Ecto neural progenitor cell (in vitro differentiated cells): ENCODE results near the gene VEGFA.

ENCODE experiments used
- DNase-seq: peaks from one replicate; pipeline ENCODE4 v3.0.0-alpha.2; 2018; ENCODE audit warnings: low spot score

The VEGFA gene

DNA sequence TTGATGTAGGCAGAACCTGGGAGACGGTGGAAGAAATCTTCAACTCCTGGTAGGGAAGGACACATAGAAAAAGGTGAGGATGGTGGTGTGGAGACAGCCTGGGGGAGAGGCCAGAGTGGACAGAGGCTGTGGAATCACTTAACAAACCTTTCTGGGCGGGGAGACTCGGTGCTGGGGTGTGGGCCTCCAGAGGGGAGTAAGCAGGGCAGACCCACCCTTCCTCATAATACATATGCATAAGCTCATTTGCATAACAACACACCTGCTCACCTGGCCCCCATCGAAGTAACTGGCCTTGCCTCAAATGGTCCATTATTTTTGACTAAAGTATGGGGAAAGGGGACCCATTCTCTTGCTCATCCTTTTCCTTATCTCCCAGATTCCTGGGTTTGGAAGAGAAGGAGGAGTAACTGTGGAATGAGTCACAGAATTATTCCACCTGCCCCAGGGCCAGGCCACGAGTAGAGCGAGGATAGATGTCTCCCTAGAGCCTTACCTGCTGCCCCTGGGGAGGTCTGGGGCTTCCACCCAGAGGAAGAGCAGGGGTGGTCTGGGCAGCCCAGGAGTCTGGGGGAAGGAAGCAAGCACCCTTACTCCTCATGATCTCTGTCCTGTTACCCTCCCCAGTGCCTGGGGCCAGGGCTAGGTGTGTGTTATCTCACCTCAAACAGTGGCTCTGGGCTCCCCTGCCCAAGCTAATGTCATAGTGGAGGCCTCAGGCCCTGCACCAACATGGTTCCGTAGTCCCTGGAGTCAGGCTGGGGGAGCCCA lies 10.7 kb upstream of the VEGFA start:
- DNase-seq: no peak

DNA sequence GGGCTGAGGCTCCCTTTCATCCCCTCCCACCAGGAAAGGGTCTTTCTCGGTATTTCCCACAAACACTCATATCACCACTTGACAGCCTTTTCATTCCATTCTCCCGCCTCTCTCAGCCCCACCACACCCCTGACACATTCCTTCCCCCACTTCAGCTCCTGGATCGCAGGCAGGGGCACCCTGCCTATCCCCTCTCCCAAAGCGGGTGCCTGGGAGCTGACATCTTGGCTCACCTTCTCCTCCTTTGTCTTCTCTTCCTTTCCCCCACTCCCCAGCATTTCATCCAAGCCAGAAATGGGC lies 10.2 kb upstream of the VEGFA start:
- DNase-seq: no peak

DNA sequence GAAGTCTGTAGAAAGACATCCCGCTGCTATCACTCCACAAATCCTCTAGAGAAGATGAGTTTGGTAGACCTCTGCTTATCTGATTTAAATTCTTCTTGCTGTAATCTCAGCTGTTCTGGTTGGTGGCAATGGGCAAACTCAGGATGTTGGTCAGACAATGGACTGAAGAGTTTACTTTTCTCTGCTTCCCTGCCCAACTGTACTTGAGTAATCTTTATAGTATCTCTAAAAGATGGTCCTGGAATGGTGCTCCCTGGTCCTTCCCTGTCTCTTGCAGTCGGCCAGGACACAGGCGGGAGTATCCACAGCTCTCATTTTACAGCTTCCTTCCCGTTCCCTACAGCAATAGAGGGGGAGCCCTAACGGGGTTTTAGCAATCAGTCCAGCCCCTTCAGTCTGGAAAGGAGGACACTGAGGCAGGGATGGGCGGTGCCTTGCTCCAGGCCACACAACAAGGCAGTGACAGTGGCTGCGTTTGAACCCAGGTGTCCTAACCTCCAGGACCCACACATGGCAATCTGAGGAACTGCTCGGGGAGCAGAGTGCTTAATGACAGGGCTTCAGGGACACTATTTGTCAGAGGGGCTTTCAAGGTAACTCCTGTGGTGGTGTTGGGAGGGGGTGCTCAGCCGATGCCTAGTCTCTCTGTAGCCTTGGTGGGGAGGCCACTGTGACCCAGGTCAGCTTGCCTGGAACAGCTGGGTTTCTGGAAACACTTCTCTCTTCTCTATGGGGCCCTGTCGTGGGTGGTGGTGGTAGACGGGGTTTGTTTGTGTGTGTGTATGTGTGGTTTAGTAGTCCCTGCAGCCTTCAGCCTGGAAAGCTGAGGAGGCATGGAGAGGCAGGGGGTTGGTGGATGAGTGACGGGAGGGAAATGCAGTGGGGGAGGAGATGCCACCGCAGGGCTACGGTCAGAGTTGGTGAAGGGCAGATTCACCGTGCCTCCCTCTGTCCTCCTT lies 9.5 kb upstream of the VEGFA start:
- no peak for DNase-seq

DNA sequence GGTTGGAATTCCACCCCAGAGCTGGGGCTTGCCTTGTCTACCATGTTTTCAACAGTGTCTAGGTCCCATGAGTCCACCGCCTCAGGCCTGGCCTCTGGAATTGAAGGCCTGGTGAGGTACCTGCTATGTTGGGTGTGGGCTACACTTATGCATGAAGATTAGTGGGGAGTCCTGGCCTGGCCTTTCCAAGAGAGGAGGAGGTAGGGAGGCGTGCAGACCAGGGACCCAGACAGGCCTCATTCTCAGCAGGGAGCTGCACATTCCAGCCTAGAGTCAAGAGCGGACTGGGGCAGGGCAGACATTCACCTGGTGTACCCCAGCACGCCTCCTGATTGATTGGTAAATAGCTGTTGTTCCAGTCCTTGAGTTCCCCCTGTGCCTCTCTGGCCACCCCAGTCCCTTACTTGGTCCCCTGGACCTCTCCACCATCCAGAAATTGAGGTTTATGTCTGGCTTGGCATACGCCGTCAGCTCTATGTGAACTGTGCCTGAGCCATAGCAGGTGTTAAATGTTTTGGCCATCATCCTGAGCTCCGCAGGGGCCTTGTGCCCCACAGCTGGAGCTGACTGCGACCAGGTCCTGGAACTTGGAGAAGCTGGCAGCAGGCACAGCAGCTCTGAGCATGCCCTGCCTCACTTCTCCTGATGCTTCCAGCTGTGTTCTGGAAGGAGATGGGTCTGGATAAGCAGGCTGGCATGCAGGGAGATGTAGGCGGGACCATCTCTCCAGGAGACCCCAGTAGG lies 8.2 kb upstream of the VEGFA start:
- DNase-seq: no peak

DNA sequence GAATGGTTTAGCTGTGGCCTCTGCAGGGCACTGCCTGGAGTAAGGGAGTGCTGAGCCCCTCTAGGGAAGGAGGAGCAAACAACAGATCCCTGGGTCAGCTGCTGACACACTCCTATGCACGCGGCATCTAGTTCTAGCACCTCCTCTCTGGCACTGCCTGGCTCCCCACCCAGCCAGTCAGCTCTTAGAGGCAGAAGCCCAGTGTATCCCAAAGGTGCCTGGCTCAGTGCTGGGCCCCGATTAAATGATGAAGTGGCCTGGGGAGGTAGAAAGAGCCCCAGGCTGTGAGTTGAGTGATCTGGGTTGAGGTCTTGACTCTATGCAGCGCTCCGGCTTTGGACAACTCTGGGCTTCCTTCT lies 7.6 kb upstream of the VEGFA start:
- DNase-seq: no peak

DNA sequence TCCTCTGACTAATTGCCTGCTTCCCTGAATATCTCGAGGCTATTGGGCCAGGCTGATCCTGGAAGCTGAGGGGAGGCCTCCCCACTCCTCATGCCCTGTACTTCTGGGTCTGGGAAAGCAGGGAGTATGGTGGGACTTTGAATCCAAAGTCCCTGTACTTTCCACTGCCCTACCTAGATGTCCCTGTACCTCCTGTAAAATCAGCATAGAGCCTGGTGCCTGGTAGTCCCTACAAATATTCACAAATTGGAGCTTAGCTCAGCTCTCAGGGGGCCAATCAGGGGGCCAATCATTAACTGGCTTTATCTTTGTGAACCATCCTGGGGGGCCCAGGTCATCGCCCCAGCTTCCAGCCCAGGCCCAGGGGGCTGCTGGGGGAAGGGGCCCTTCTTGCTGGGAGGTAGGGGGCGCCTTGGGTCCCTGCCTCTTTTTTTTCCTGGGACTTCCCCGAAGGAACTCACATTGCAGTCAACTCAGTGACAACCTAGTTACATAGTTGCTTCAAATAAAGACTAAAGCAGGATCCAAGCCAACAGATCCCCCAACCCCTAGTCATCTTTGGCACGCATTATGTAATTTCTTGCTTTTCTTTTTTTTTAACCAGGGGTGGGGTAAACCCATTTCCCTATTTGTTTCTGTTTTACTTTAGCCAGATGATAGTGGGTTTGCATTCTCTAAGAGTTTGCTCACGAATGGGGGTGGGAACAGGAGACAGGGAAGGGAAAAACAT lies 6.9 kb upstream of the VEGFA start:
- DNase-seq: no peak

DNA sequence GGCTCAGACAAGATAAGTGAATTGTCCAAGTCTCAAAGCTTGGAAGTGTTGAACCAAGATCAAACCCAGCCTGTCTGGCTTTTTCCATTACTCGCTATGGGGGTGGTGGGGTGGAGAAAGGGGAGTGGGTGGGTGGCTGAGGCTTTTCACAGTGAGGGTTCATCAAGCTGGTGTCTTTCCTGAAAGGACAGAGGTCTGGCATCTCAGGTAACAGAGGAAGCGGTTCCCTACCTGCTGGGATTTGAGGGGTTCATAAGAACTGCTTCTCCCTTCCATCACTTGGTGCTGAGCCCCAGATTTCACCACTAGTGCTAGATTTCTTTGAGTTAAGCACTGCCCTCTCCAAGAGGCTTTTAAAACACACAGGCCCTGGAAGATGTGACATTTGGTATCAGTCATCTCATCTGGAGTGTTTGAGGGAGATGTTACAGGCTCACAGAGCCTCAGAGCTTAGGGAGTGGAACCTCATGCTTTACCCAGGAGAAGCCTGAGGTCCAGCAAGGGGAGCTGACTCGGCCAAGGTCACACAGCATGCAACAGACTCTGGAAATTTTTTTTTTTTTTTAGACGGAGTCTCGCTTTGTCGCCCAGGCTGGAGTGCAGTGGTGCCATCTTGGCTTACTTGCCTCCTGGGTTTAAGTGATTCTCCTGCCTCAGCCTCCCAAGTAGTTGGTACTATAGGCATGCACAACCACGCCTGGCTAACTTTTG lies 6.0 kb upstream of the VEGFA start:
- no peak for DNase-seq

DNA sequence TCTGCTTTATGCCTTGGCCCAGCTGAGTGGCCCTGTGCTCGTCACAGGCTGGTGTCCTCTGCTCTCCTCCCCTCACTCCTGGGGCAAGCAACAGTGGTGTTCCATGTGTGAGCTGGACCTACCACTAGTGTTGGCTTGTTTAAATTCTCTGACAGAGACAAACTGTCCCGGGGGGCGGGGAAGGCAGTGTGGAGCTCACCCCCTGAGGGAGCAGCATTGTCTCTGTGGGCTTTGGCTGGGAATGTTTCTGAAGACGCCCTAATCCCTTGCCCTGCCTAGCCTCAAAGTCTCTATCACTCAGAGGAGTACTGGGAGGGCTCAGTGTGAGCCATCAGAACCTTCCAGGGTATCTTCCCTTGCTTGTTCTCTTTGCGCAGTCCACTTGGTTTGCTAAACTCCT lies 5.2 kb upstream of the VEGFA start:
- peak; percentile 64 for DNase-seq

DNA sequence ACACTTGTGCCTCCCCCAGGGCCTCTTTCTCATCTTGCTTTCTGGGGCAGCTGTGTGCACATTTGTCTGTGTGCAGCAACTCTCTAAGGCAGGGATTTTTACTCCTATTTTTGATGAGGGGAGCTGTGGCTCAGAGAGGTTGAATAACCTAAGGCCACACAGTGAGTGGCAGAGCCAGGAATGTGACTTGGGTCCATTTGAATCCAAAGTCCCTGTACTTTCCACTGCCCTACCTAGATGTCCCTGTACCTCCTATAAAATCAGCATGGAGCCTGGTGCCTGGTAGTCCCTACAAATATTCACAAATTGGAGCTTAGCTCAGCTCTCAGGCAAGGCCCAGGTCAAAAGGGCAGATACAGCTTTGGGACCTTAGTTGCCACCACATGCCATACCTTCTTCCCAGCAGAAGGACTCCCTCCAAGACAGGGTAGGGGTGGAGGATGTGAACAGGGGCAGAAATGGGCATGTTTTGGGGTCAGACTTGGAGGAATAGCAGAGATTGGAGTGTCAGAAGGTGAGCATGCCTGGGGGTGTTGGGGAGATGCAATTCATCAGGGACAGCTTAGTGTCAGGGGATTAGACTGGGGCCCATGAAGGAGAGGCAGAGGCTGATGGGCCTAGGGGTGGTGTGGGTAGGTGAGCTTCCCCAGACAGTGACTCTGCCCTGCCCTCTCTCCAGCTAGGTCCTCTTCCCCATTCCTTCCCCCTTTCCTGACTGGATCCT lies 4.1 kb upstream of the VEGFA start:
- DNase-seq: no peak

DNA sequence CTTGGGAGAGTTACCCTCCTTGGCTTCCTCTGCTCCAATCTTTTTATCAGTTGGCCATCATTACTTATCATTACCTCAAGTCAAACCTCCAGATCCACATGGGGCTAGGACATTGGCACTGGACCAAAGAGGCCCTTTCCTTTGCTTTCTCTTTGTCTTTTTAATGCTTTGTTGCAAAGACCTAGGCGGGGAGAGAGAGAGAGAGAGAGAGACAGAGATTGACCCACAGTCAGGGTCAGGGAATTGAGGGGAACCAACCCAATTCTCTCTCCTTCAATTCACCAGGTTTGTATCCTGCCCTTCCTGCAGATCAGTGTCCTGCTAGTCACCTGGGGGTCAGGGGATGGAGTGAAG lies 3.5 kb upstream of the VEGFA start:
- no peak for DNase-seq

DNA sequence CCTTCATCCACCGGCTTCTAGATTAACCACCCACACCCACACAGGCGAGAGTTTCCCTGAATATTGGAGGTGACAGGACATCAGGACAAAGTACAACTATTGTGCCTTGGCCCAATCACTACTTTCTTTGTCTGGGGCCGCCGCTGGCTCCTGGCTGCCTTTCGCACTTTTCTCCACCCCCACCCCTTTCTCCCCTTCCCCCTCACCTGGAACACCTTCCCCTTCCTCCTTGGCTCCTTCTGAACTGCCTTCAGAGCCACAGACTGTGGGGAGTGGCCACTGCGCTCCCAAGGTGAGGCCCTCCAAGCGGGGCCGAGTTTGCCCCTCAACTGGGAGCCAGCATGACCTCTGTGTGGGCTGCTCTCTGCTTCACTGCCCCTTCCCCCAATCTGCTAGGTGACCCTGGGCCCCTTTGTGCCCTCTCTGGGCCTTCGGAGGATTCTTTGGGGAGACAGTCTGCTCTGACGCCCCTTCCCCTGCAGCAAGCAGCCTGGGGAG lies 3.0 kb upstream of the VEGFA start:
- DNase-seq: no peak

DNA sequence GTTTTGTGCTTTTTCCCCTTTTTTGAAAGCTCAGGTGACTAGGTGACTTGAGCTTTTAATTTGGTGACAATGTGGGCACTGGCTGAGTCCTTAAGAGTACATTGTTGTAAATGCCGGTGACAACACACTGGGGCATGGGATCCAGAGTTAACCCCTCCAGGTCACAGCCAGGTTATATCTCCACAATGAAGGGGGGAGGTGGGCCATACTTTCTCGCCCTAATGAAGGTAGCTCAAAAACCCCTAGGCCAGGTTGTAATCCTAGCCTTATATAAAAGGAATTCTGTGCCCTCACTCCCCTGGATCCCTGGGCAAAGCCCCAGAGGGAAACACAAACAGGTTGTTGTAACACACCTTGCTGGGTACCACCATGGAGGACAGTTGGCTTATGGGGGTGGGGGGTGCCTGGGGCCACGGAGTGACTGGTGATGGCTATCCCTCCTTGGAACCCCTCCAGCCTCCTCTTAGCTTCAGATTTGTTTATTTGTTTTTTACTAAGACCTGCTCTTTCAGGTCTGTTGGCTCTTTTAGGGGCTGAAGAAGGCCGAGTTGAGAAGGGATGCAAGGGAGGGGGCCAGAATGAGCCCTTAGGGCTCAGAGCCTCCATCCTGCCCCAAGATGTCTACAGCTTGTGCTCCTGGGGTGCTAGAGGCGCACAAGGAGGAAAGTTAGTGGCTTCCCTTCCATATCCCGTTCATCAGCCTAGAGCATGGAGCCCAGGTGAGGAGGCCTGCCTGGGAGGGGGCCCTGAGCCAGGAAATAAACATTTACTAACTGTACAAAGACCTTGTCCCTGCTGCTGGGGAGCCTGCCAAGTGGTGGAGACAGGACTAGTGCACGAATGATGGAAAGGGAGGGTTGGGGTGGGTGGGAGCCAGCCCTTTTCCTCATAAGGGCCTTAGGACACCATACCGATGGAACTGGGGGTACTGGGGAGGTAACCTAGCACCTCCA lies 2.2 kb upstream of the VEGFA start:
- DNase-seq: no peak

DNA sequence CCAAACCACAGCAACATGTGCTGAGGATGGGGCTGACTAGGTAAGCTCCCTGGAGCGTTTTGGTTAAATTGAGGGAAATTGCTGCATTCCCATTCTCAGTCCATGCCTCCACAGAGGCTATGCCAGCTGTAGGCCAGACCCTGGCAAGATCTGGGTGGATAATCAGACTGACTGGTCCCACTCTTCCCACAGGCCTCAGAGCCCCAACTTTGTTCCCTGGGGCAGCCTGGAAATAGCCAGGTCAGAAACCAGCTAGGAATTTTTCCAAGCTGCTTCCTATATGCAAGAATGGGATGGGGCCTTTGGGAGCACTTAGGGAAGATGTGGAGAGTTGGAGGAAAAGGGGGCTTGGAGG lies 1.5 kb upstream of the VEGFA start:
- DNase-seq: no peak

DNA sequence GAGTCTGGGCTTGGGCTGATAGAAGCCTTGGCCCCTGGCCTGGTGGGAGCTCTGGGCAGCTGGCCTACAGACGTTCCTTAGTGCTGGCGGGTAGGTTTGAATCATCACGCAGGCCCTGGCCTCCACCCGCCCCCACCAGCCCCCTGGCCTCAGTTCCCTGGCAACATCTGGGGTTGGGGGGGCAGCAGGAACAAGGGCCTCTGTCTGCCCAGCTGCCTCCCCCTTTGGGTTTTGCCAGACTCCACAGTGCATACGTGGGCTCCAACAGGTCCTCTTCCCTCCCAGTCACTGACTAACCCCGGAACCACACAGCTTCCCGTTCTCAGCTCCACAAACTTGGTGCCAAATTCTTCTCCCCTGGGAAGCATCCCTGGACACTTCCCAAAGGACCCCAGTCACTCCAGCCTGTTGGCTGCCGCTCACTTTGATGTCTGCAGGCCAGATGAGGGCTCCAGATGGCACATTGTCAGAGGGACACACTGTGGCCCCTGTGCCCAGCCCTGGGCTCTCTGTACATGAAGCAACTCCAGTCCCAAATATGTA lies 957 bp upstream of the VEGFA start:
- no peak for DNase-seq

DNA sequence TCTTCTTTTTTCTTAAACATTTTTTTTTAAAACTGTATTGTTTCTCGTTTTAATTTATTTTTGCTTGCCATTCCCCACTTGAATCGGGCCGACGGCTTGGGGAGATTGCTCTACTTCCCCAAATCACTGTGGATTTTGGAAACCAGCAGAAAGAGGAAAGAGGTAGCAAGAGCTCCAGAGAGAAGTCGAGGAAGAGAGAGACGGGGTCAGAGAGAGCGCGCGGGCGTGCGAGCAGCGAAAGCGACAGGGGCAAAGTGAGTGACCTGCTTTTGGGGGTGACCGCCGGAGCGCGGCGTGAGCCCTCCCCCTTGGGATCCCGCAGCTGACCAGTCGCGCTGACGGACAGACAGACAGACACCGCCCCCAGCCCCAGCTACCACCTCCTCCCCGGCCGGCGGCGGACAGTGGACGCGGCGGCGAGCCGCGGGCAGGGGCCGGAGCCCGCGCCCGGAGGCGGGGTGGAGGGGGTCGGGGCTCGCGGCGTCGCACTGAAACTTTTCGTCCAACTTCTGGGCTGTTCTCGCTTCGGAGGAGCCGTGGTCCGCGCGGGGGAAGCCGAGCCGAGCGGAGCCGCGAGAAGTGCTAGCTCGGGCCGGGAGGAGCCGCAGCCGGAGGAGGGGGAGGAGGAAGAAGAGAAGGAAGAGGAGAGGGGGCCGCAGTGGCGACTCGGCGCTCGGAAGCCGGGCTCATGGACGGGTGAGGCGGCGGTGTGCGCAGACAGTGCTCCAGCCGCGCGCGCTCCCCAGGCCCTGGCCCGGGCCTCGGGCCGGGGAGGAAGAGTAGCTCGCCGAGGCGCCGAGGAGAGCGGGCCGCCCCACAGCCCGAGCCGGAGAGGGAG lies 580 bp downstream of the VEGFA start:
- peak; percentile 80 for DNase-seq

DNA sequence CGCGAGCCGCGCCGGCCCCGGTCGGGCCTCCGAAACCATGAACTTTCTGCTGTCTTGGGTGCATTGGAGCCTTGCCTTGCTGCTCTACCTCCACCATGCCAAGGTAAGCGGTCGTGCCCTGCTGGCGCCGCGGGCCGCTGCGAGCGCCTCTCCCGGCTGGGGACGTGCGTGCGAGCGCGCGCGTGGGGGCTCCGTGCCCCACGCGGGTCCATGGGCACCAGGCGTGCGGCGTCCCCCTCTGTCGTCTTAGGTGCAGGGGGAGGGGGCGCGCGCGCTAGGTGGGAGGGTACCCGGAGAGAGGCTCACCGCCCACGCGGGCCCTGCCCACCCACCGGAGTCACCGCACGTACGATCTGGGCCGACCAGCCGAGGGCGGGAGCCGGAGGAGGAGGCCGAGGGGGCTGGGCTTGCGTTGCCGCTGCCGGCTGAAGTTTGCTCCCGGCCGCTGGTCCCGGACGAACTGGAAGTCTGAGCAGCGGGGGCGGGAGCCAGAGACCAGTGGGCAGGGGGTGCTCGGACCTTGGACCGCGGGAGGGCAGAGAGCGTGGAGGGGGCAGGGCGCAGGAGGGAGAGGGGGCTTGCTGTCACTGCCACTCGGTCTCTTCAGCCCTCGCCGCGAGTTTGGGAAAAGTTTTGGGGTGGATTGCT lies 1.3 kb downstream of the VEGFA start:
- peak; percentile 75 for DNase-seq

DNA sequence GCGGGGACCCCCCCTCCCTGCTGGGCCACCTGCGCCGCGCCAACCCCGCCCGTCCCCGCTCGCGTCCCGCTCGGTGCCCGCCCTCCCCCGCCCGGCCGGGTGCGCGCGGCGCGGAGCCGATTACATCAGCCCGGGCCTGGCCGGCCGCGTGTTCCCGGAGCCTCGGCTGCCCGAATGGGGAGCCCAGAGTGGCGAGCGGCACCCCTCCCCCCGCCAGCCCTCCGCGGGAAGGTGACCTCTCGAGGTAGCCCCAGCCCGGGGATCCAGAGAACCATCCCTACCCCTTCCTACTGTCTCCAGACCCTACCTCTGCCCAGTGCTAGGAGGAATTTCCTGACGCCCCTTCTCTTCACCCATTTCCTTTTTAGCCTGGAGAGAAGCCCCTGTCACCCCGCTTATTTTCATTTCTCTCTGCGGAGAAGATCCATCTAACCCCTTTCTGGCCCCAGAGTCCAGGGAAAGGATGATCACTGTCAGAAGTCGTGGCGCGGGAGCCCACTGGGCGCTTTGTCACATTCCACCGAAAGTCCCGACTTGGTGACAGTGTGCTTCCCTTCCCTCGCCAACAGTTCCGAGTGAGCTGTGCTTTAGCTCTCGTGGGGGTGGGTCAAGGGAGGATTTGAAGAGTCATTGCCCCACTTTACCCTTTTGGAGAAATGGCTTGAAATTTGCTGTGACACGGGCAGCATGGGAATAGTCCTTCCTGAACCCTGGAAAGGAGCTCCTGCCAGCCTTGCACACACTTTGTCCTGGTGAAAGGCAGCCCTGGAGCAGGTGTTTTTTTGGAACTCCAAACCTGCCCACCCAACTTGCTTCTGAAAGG lies 2.1 kb downstream of the VEGFA start:
- DNase-seq: no peak
